HepG2 (cell line): ENCODE measurements around the gene IGF2BP1. TPM values are rescaled to one million over a fixed set of nuclear protein-coding genes. Genes with fewer than 3 reads are reported as not detected.
A peak's percentile ranks its signal among the peaks of the same experiment; 100 is the strongest.

ENCODE experiments used
- BCL6 ChIP-seq: IDR thresholded peaks from 2 replicates; pipeline ENCODE4 v1.6.1; 2016; ENCODE audit warnings: missing genetic modification reagents, missing compliant biosample characterization
- CBX2 ChIP-seq, 2 experiments: fragments of 200-600 bp in 1 of 2; sonication (generic); formaldehyde crosslinking in 1 of 2; IDR thresholded peaks; 2 replicates each; pipeline versions ENCODE4 v1.7.0 to v1.8.1; 2018 to 2022; ENCODE audit warnings: low read depth in 2 of 2, low read length in 1 of 2, mild to moderate bottlenecking in 1 of 2, missing genetic modification reagents in 1 of 2
- CCAR2 ChIP-seq: fragments of 200-400 bp; formaldehyde crosslinking; optimal IDR thresholded peaks from 2 replicates; pipeline ENCODE3; 2018; ENCODE audit warnings: low read depth, mild to moderate bottlenecking, low read length, moderate library complexity
- DMAP1 ChIP-seq: IDR thresholded peaks from 2 replicates; pipeline ENCODE4 v1.6.1; 2016
- IKZF4 ChIP-seq: sonication (generic); formaldehyde crosslinking; IDR thresholded peaks from 2 replicates; pipeline ENCODE4 v1.5.1; 2020; ENCODE audit warnings: borderline replicate concordance, mild to moderate bottlenecking, low read depth, missing genetic modification reagents; ENCODE audit errors: not compliant biosample characterization
- KDM3A ChIP-seq: IDR thresholded peaks from 2 replicates; pipeline ENCODE4 v1.6.1; 2018; ENCODE audit warnings: low read depth, missing compliant biosample characterization
- KMT2B ChIP-seq: IDR thresholded peaks from 2 replicates; pipeline ENCODE4 v1.6.1; 2016; ENCODE audit warnings: missing genetic modification reagents, missing compliant biosample characterization
- MIER2 ChIP-seq: IDR thresholded peaks from 2 replicates; pipeline ENCODE4 v1.6.1; 2016; ENCODE audit warnings: missing biosample characterization, missing genetic modification reagents
- NR2F6 ChIP-seq, 2 experiments: IDR thresholded peaks; 2 replicates each; pipeline ENCODE4 v1.6.1; 2016; ENCODE audit warnings: antibody characterized with exemption in 1 of 2, mild to moderate bottlenecking in 1 of 2
- RFX5 ChIP-seq: IDR thresholded peaks from 2 replicates; pipeline ENCODE4 v1.6.1; 2011; ENCODE audit warnings: low read depth, low read length, improper control_type of control experiment
- TCF12 ChIP-seq, 2 experiments: fragments of 450-650 bp in 1 of 2; sonication (generic) in 1 of 2; formaldehyde crosslinking in 1 of 2; IDR thresholded peaks; 2 replicates each; pipeline versions ENCODE4 v1.6.1 to v1.8.0; 2017 to 2022; ENCODE audit warnings: antibody characterized with exemption in 1 of 2, mild to moderate bottlenecking in 1 of 2, missing genetic modification reagents in 1 of 2, moderate library complexity in 1 of 2
- ZBTB20 ChIP-seq: sonication (generic); formaldehyde crosslinking; IDR thresholded peaks from 2 replicates; pipeline ENCODE4 v1.8.1; 2023; ENCODE audit warnings: missing genetic modification reagents, low read depth, mild to moderate bottlenecking, borderline replicate concordance
- ZNF225 ChIP-seq: sonication (generic); formaldehyde crosslinking; IDR thresholded peaks from 2 replicates; pipeline ENCODE4 v1.4.0; 2020; ENCODE audit warnings: mild to moderate bottlenecking, missing genetic modification reagents
- ZNF33A ChIP-seq: sonication (generic); formaldehyde crosslinking; IDR thresholded peaks from 2 replicates; pipeline ENCODE4 v1.5.1; 2020; ENCODE audit warnings: missing genetic modification reagents, mild to moderate bottlenecking, moderate library complexity, borderline replicate concordance
- ZNF350 ChIP-seq: sonication (generic); formaldehyde crosslinking; IDR thresholded peaks from 2 replicates; pipeline ENCODE4 v1.4.0; 2020; ENCODE audit warnings: mild to moderate bottlenecking, low read depth, missing genetic modification reagents, borderline replicate concordance
- ZNF484 ChIP-seq: sonication (generic); formaldehyde crosslinking; IDR thresholded peaks from 2 replicates; pipeline ENCODE4 v1.5.1; 2020; ENCODE audit warnings: mild to moderate bottlenecking, low read depth, missing genetic modification reagents, borderline replicate concordance
- ZNF564 ChIP-seq: sonication (generic); formaldehyde crosslinking; IDR thresholded peaks from 2 replicates; pipeline ENCODE4 v1.8.1; 2023; ENCODE audit warnings: mild to moderate bottlenecking, missing genetic modification reagents
- ZNF614 ChIP-seq: IDR thresholded peaks from 2 replicates; pipeline ENCODE4 v1.6.1; 2018; ENCODE audit warnings: missing biosample characterization, missing genetic modification reagents, inconsistent platforms, borderline replicate concordance
- ZSCAN31 ChIP-seq: sonication (generic); formaldehyde crosslinking; IDR thresholded peaks from 2 replicates; pipeline ENCODE4 v1.5.0; 2020; ENCODE audit warnings: low read depth, mild to moderate bottlenecking, missing genetic modification reagents
- polyA plus RNA-seq, 8 experiments: library from polyadenylated mRNA; depleted of rRNA in 3 of 8; stranded (reverse) in 7 of 8; unstranded in 1 of 8; fragments of >200 nt; fragmentation: Illumina TruSeq in 4 of 8; extraction: Trizol in 4 of 8; gene quantifications; 2 replicates each; pipeline versions ENCODE4 v1.2.1 to v1.2.3, GENCODE V29; 2011 to 2016; ENCODE audit warnings: low read depth in 4 of 8, missing spikeins in 1 of 8, mixed read lengths in 1 of 8; ENCODE audit not compliant: insufficient read depth in 1 of 8
- total RNA-seq, 5 experiments: library from RNA; depleted of rRNA; stranded (reverse); fragments of >200 nt; fragmentation: Illumina TruSeq; extraction: Trizol; gene quantifications; 2 replicates each; pipeline ENCODE4 v1.2.3, GENCODE V29; 2016; ENCODE audit warnings: low read depth in 1 of 5
- TF ChIP-seq, protein P1 (sequence below): sonication (generic); formaldehyde crosslinking; IDR thresholded peaks from 2 replicates; pipeline ENCODE4 v1.4.0; 2020; ENCODE audit warnings: mild to moderate bottlenecking, missing genetic modification reagents
- TF ChIP-seq, protein P2 (sequence below): sonication (generic); formaldehyde crosslinking; IDR thresholded peaks from 2 replicates; pipeline ENCODE4 v1.5.0; 2020; ENCODE audit warnings: mild to moderate bottlenecking, missing genetic modification reagents
- TF ChIP-seq, protein P3 (sequence below): IDR thresholded peaks from 2 replicates; pipeline ENCODE4 v1.6.1; 2016; ENCODE audit warnings: mild to moderate bottlenecking

IGF2BP1 gene
- total and polyA plus RNA-seq, 2 of the 13 experiments (the other 11 are each of a cell fraction or from before 2014, with no cell fraction given), result 29.7 to 75.1 TPM

DNA sequence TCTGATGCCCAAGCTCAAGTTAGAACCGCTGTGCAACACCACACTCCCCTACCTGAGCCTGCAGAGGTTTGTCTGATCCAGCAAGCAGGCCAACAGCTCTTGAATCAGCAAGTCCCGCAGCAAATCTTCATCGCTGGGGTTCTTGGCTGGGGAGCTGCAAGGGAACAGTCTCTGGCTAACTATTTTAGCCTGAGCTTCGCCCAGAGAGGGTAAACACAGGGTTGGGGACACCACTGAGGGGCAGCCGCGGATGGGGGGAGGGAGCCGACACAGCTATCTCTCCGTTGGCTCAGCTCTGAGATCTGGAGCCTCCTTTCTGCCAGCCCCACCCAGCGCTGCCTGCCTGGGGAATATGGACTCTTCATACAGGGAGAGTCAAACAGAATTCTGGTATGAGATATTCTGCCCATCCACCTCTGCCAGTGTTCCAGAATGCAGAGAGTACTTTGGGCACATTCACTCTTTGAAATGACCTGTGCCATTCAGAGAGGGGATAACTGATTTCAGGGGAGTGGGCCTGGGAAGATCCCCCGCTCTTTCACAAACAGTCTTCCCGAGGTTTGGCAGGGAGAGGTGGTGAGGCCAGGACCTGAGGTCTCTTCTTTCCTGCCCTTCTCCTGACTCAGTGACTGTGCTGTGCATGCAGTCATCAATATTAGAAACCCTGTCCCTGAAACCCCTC is 36.2 kb upstream of the IGF2BP1 start (continued):
- TF ChIP-seq, protein P1, sequence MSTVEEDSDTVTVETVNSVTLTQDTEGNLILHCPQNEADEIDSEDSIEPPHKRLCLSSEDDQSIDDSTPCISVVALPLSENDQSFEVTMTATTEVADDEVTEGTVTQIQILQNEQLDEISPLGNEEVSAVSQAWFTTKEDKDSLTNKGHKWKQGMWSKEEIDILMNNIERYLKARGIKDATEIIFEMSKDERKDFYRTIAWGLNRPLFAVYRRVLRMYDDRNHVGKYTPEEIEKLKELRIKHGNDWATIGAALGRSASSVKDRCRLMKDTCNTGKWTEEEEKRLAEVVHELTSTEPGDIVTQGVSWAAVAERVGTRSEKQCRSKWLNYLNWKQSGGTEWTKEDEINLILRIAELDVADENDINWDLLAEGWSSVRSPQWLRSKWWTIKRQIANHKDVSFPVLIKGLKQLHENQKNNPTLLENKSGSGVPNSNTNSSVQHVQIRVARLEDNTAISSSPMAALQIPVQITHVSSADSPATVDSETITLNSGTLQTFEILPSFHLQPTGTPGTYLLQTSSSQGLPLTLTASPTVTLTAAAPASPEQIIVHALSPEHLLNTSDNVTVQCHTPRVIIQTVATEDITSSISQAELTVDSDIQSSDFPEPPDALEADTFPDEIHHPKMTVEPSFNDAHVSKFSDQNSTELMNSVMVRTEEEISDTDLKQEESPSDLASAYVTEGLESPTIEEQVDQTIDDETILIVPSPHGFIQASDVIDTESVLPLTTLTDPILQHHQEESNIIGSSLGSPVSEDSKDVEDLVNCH (CRISPR knock-in tag), result no peak
- no peak for TF ChIP-seq ZNF33A (CRISPR knock-in tag)
- TF ChIP-seq IKZF4 (CRISPR knock-in tag), result no peak
- TF ChIP-seq, protein P2, sequence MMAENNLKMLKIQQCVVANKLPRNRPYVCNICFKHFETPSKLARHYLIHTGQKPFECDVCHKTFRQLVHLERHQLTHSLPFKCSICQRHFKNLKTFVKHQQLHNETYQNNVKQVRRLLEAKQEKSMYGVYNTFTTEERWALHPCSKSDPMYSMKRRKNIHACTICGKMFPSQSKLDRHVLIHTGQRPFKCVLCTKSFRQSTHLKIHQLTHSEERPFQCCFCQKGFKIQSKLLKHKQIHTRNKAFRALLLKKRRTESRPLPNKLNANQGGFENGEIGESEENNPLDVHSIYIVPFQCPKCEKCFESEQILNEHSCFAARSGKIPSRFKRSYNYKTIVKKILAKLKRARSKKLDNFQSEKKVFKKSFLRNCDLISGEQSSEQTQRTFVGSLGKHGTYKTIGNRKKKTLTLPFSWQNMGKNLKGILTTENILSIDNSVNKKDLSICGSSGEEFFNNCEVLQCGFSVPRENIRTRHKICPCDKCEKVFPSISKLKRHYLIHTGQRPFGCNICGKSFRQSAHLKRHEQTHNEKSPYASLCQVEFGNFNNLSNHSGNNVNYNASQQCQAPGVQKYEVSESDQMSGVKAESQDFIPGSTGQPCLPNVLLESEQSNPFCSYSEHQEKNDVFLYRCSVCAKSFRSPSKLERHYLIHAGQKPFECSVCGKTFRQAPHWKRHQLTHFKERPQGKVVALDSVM (CRISPR knock-in tag), result no peak
- TF ChIP-seq ZNF225 (CRISPR knock-in tag), result no peak
- peak; percentile 69; the same call in 1 of the 2 replicates for TF ChIP-seq ZNF614 (CRISPR knock-in tag)
- TF ChIP-seq ZNF484 (CRISPR knock-in tag), result no peak
- TF ChIP-seq TCF12 (IDR thresholded peaks at IDR 0.05), result no peak
- no peak for TF ChIP-seq TCF12 (CRISPR knock-in tag; IDR thresholded peaks at IDR 0.05)
- TF ChIP-seq CBX2 (IDR thresholded peaks at IDR 0.05; ENCODE audit: low read depth, low read length), result no peak
- TF ChIP-seq CBX2 (CRISPR knock-in tag; IDR thresholded peaks at IDR 0.05; ENCODE audit: low read depth), result no peak
- TF ChIP-seq, protein P3, sequence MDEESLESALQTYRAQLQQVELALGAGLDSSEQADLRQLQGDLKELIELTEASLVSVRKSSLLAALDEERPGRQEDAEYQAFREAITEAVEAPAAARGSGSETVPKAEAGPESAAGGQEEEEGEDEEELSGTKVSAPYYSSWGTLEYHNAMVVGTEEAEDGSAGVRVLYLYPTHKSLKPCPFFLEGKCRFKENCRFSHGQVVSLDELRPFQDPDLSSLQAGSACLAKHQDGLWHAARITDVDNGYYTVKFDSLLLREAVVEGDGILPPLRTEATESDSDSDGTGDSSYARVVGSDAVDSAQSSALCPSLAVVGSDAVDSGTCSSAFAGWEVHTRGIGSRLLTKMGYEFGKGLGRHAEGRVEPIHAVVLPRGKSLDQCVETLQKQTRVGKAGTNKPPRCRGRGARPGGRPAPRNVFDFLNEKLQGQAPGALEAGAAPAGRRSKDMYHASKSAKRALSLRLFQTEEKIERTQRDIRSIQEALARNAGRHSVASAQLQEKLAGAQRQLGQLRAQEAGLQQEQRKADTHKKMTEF, result no peak
- no peak for TF ChIP-seq DMAP1 (CRISPR knock-in tag)
- TF ChIP-seq ZNF350, result 0 out of 2 replicates have a peak, but pooled peaks have one; percentile 9
- peak; percentile 24; the same call in 1 of the 2 replicates for TF ChIP-seq ZBTB20 (CRISPR knock-in tag)
- no peak for TF ChIP-seq MIER2 (CRISPR knock-in tag)
- TF ChIP-seq ZNF564, result no peak
- no peak for TF ChIP-seq RFX5
- peak; percentile 31; the same call in 1 of the 2 replicates for TF ChIP-seq BCL6
- TF ChIP-seq CCAR2, result no peak
- no peak for TF ChIP-seq NR2F6 (IDR thresholded peaks at IDR 0.05)
- peak; percentile 34; the same call in 1 of the 2 replicates for TF ChIP-seq NR2F6 (CRISPR knock-in tag; IDR thresholded peaks at IDR 0.05)
- 0 out of 2 replicates have a peak, but pooled peaks have one; percentile 64 for TF ChIP-seq KDM3A
- TF ChIP-seq ZSCAN31 (CRISPR knock-in tag), result no peak
- peak; percentile 40; the same call in 1 of the 2 replicates for TF ChIP-seq KMT2B (CRISPR knock-in tag)
